ENCODE measurements around the gene NTMT1. TPM values are rescaled to one million over a fixed set of nuclear protein-coding genes. Genes with fewer than 3 reads are reported as not detected.

Gene NTMT1
- total and polyA plus RNA-seq, 12 donors = 54.0 to 123 (median 61.9) TPM

GRCh38 chr9:129637673-129638439 lies 11.9 kb downstream of the NTMT1 start:
- Histone ChIP-seq H3K4me1 (peaks cover 17 to 32% (median 24%) of the 10 kb centered on the region in 9 donors), H3K27me3 (no peaks in the 10 kb centered on the region), H3K36me3 (peaks cover 10 to 73% (median 53%) of the 10 kb centered on the region in 9 donors), H3K27ac (no peak overlapping the region), H3K4me3 (no peak overlapping the region), H3K9me3 (no peaks in the 10 kb centered on the region)
- intact Hi-C loops (cut with DNase I) = no loop called here
- WGBS, 2 donors = 67 to 71% methylated on average over 29 of the region's 29 CpGs
- TF ChIP-seq, protein P1, sequence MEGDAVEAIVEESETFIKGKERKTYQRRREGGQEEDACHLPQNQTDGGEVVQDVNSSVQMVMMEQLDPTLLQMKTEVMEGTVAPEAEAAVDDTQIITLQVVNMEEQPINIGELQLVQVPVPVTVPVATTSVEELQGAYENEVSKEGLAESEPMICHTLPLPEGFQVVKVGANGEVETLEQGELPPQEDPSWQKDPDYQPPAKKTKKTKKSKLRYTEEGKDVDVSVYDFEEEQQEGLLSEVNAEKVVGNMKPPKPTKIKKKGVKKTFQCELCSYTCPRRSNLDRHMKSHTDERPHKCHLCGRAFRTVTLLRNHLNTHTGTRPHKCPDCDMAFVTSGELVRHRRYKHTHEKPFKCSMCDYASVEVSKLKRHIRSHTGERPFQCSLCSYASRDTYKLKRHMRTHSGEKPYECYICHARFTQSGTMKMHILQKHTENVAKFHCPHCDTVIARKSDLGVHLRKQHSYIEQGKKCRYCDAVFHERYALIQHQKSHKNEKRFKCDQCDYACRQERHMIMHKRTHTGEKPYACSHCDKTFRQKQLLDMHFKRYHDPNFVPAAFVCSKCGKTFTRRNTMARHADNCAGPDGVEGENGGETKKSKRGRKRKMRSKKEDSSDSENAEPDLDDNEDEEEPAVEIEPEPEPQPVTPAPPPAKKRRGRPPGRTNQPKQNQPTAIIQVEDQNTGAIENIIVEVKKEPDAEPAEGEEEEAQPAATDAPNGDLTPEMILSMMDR (IDR thresholded peaks at IDR 0.05) = no peak
- ATAC-seq = no peak
- DNase-seq = no peak

DNA sequence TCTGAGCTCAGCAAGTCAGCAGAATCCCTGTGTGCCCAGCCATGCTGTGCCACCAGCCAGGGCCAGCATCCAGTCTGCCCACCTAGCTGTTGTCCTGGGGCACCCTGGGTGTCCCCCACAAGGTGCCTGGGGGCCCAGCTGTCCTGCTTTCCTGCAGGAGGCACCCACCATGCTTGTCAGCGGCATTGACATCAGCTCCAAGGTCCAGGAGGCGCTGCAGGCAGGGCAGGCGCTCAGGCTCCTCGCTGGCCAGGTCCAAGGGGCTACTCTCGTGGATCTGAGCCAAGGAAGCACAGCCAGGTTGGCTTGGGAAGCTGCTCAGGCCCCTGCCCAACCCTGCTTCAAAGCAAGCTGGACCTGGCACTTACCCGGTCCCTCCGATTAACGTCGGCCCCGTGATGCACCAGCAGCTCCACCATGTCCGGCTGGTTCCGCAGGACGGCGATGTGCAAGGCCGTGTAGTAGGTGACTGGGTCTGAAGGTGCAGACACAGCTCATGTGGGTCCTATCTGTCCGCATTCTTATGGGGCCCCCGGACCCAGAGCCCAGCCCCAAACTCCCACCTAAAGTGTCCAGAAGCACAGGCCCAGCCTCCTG lies 13.2 kb downstream of the NTMT1 start:
- ATAC-seq (no peak), DNase-seq (no peak)
- Histone ChIP-seq H3K9me3 (no peaks in the 10 kb centered on the region), H3K4me1 (peaks cover 17 to 29% (median 24%) of the 10 kb centered on the region in 9 donors), H3K4me3 (no peak overlapping the region), H3K27me3 (no peaks in the 10 kb centered on the region), H3K27ac (no peak overlapping the region), H3K36me3 (peaks cover 10 to 60% (median 41%) of the 10 kb centered on the region in 9 donors)
- 91 to 95% methylated on average over 17 of the region's 17 CpGs for WGBS, 2 donors
- intact Hi-C loops (cut with DNase I) = no loop called here
- TF ChIP-seq, protein P1 (IDR thresholded peaks at IDR 0.05) = no peak

- intact Hi-C loops (cut with DNase I) = loop anchor here (5.0 to 10.0 kb wide), 5 partner anchors 85 to 143 kb away; no protein-coding TSS in a partner anchor
- TF ChIP-seq, protein P1 (IDR thresholded peaks at IDR 0.05) = no peak
- Histone ChIP-seq H3K9me3 (no peaks in the 10 kb centered on the region), H3K4me1 (peaks cover 17 to 29% (median 24%) of the 10 kb centered on the region in 9 donors), H3K4me3 (peak overlapping the region in 1 of 10 donors; percentile 92), H3K36me3 (peaks cover 7 to 54% (median 37%) of the 10 kb centered on the region in 9 donors), H3K27ac (no peak overlapping the region), H3K27me3 (no peaks in the 10 kb centered on the region)
- no peak for DNase-seq
- no peak for ATAC-seq
- 77 to 85% methylated on average over 12 of the region's 12 CpGs for WGBS, 2 donors
These were observed 13.8 kb downstream of the NTMT1 start for GRCh38 chr9:129639756-129640085.

GRCh38 chr9:129640086-129640870 lies 14.3 kb downstream of the NTMT1 start:
- Histone ChIP-seq H3K36me3 (peaks cover under 1 to 49% (median 31%) of the 10 kb centered on the region in 9 donors), H3K4me1 (peaks cover 17 to 29% (median 24%) of the 10 kb centered on the region in 9 donors), H3K4me3 (peak overlapping the region in 6 of 10 donors; percentile 88 to 99 (median 94)), H3K27ac (no peak overlapping the region), H3K27me3 (no peaks in the 10 kb centered on the region), H3K9me3 (no peaks in the 10 kb centered on the region)
- 69 to 71% methylated on average over 25 of the region's 25 CpGs for WGBS, 2 donors
- no peak for DNase-seq
- TF ChIP-seq, protein P1 (IDR thresholded peaks at IDR 0.05) = no peak
- intact Hi-C loops (cut with DNase I) = loop anchor here (5.0 to 10.0 kb wide), 5 partner anchors 85 to 142 kb away; no protein-coding TSS in a partner anchor
- no peak for ATAC-seq
